ENCODE results near the gene PDXK.
A peak's percentile ranks its signal among the peaks of the same experiment; 100 is the strongest.

PDXK gene

GRCh38 chr21:43723648-43724047 lies 4.7 kb downstream of the PDXK start:
- no peak for DNase-seq (ENCODE audit: low read depth in 2 of 2)

GRCh38 chr21:43726686-43727518 lies 8.0 kb downstream of the PDXK start:
- DNase-seq (ENCODE audit: low read depth in 2 of 2) = no peak

- no peak for DNase-seq (ENCODE audit: low read depth in 2 of 2)
Measured at GRCh38 chr21:43727519-43728153, 8.7 kb downstream of the PDXK start.

GRCh38 chr21:43728154-43728466 lies 9.2 kb downstream of the PDXK start:
- no peak for DNase-seq (ENCODE audit: low read depth in 2 of 2)

- peak; percentile 57 to 86 for DNase-seq (ENCODE audit: low read depth in 2 of 2)
Measured at GRCh38 chr21:43728467-43729390, 9.8 kb downstream of the PDXK start.

- no peak for DNase-seq (ENCODE audit: low read depth in 2 of 2)
Measured at GRCh38 chr21:43731476-43731875, 12.5 kb downstream of the PDXK start.

GRCh38 chr21:43731891-43732711 lies 13.2 kb downstream of the PDXK start:
- no peak for DNase-seq (ENCODE audit: low read depth in 2 of 2)

GRCh38 chr21:43733060-43733459 lies 14.1 kb downstream of the PDXK start:
- no peak for DNase-seq (ENCODE audit: low read depth in 2 of 2)

- DNase-seq (ENCODE audit: low read depth in 2 of 2) = no peak
Measured at GRCh38 chr21:43733529-43734071, 14.7 kb downstream of the PDXK start.

- DNase-seq (ENCODE audit: low read depth in 2 of 2) = no peak
Measured at GRCh38 chr21:43734131-43734927, 15.4 kb downstream of the PDXK start.

GRCh38 chr21:43734928-43735229 lies 15.9 kb downstream of the PDXK start:
- DNase-seq (ENCODE audit: low read depth in 2 of 2) = no peak

GRCh38 chr21:43735236-43736091 lies 16.5 kb downstream of the PDXK start:
- DNase-seq (ENCODE audit: low read depth in 2 of 2) = no peak

GRCh38 chr21:43736224-43736883 lies 17.4 kb downstream of the PDXK start:
- DNase-seq (ENCODE audit: low read depth in 2 of 2) = no peak

- DNase-seq (ENCODE audit: low read depth in 2 of 2) = no peak
Measured at GRCh38 chr21:43737158-43737950, 18.4 kb downstream of the PDXK start.

- no peak for DNase-seq (ENCODE audit: low read depth in 2 of 2)
Measured at GRCh38 chr21:43739621-43740435, 20.9 kb downstream of the PDXK start.

GRCh38 chr21:43740497-43741156 lies 21.7 kb downstream of the PDXK start:
- DNase-seq (ENCODE audit: low read depth in 2 of 2) = no peak
